PC-9 (cell line): ENCODE data around the gene PDF. TPM values are rescaled to one million over a fixed set of nuclear protein-coding genes. Genes with fewer than 3 reads are reported as not detected.

ENCODE experiments used
- BruUV-seq: library from RNA; stranded (reverse); fragments of 400-500 nt; replicated peaks from 2 replicates; lab custom pipeline; 2021; lab: Mats Ljungman, UMichigan
- CTCF ChIA-PET: fragments of 300-600 bp; sonication (Branson Sonifier 250); formaldehyde crosslinking; loops from one replicate; lab custom pipeline; 2022; ENCODE audit warnings: antibody characterized with exemption; lab: Charles Lee
- POLR2A ChIA-PET: fragments of 300-600 bp; sonication (Branson Sonifier 250); formaldehyde crosslinking; loops from one replicate; lab custom pipeline; 2022; ENCODE audit warnings: antibody characterized with exemption; ENCODE audit not compliant: unreplicated experiment; lab: Charles Lee
- DNase-seq, 2 experiments: peaks; one replicate each; pipeline versions ENCODE4 v3.0.0 to v3.0.0-alpha.2; 2015 to 2022; ENCODE audit warnings: mixed read lengths in 1 of 2
- H2AFZ ChIP-seq: fragments of 200-600 bp; sonication (generic); 2 replicates; pipeline ENCODE4 v1.8.1; 2017; ENCODE audit warnings: antibody characterized with exemption
- H3F3A ChIP-seq: fragments of 200-600 bp; sonication (generic); 2 replicates; pipeline ENCODE4 v1.8.1; 2017; ENCODE audit warnings: antibody characterized with exemption, mild to moderate bottlenecking, low read depth; ENCODE audit not compliant: insufficient read depth
- H3K27ac ChIP-seq: fragments of 200-600 bp; sonication (generic); 2 replicates; pipeline ENCODE4 v1.6.1; 2016; ENCODE audit warnings: mixed run types
- H3K27me3 ChIP-seq: fragments of 200-600 bp; sonication (generic); 2 replicates; pipeline ENCODE4 v1.6.1; 2016; ENCODE audit warnings: low read depth, mixed run types; ENCODE audit not compliant: insufficient read depth
- H3K36me3 ChIP-seq: fragments of 200-600 bp; sonication (generic); 2 replicates; pipeline ENCODE4 v1.6.1; 2016; ENCODE audit warnings: low read depth, mixed run types
- H3K4me1 ChIP-seq: fragments of 200-600 bp; sonication (generic); replicated peaks from 2 replicates; pipeline ENCODE4 v1.6.1; 2016; ENCODE audit warnings: mixed run types; ENCODE audit not compliant: insufficient read depth
- H3K4me2 ChIP-seq: fragments of 200-600 bp; sonication (generic); 2 replicates; pipeline ENCODE4 v1.6.1; 2017; ENCODE audit warnings: mixed run types
- H3K4me3 ChIP-seq: fragments of 200-600 bp; sonication (generic); 2 replicates; pipeline ENCODE4 v1.6.1; 2016; ENCODE audit warnings: mixed run types
- H3K79me2 ChIP-seq: fragments of 200-600 bp; sonication (generic); 2 replicates; pipeline ENCODE4 v1.6.1; 2017; ENCODE audit warnings: low read depth, mixed run types
- H3K9me2 ChIP-seq: fragments of 200-600 bp; sonication (generic); 2 replicates; pipeline ENCODE4 v1.8.1; 2017; ENCODE audit warnings: mild to moderate bottlenecking; ENCODE audit not compliant: insufficient read depth
- H3K9me3 ChIP-seq: fragments of 200-600 bp; sonication (generic); 2 replicates; pipeline ENCODE4 v1.8.1; 2016; ENCODE audit warnings: low read depth; ENCODE audit not compliant: insufficient read depth
- H4K20me1 ChIP-seq: fragments of 200-600 bp; sonication (generic); 2 replicates; pipeline ENCODE4 v1.8.1; 2017; ENCODE audit not compliant: insufficient read depth
- CTCF ChIP-seq: fragments of 200-600 bp; sonication (generic); conservative IDR thresholded peaks from 2 replicates; pipeline ENCODE4 v1.6.1; 2017; ENCODE audit warnings: mixed run types, antibody characterized with exemption, mild to moderate bottlenecking, moderate library complexity
- EZH2 ChIP-seq: fragments of 200-600 bp; sonication (generic); IDR thresholded peaks from 2 replicates; pipeline ENCODE4 v1.8.0; 2017; ENCODE audit warnings: antibody characterized with exemption, low read depth
- intact Hi-C: fragments of 100-400 bp; cut with micrococcal nuclease; formaldehyde crosslinking; loops from one replicate; pipeline ENCODE4 v1.10.0; 2022; ENCODE audit not compliant: unreplicated experiment
- total RNA-seq: library from RNA; stranded (reverse); gene quantifications from 2 replicates; pipeline ENCODE4 v1.2.3, GENCODE V29; 2021

Gene PDF
- total RNA-seq, 1 experiment from 2014 or later: 16.7 TPM

GRCh38 chr16:69318177-69318910, 12.0 kb downstream of the PDF start:
- Histone ChIP-seq H3K36me3 (peaks cover 8% of the 10 kb centered on the region), H3F3A (peaks cover 13% of the 10 kb centered on the region; the same call in 1 of the 2 replicates), H3K9me2 (no peaks in the 10 kb centered on the region), H3K4me1 (no peaks in the 10 kb centered on the region), H3K27ac (no peak overlapping the region), H2AFZ (no peak overlapping the region), H3K4me3 (no peak overlapping the region), H4K20me1 (peaks cover 22% of the 10 kb centered on the region), H3K79me2 (peaks cover 25% of the 10 kb centered on the region), H3K9me3 (no peaks in the 10 kb centered on the region), H3K27me3 (no peaks in the 10 kb centered on the region), H3K4me2 (no peak overlapping the region)
- ChIA-PET CTCF (no interaction called here), POLR2A (interaction anchor here (0.6 kb wide), 1 partner anchor 23 kb away, joined by 4 read pairs; no protein-coding TSS in a partner anchor)
- BruUV-seq: no TSS peak
- DNase-seq: no peak
- TF ChIP-seq EZH2 (no peak), CTCF (no peak)
- intact Hi-C loops: no loop called here

GRCh38 chr16:69316595-69317034, 13.8 kb downstream of the PDF start:
- ChIA-PET CTCF (no interaction called here), POLR2A (no interaction called here)
- Histone ChIP-seq H2AFZ (no peak overlapping the region), H3F3A (peaks cover 16% of the 10 kb centered on the region; the same call in 1 of the 2 replicates), H3K4me3 (no peak overlapping the region), H3K36me3 (peaks cover 9% of the 10 kb centered on the region), H3K9me2 (no peaks in the 10 kb centered on the region), H3K4me1 (peaks cover 8% of the 10 kb centered on the region; the same call in 1 of the 2 replicates), H4K20me1 (peaks cover 21% of the 10 kb centered on the region), H3K4me2 (no peak overlapping the region), H3K79me2 (peaks cover 31% of the 10 kb centered on the region), H3K27ac (no peak overlapping the region), H3K27me3 (no peaks in the 10 kb centered on the region), H3K9me3 (no peaks in the 10 kb centered on the region)
- intact Hi-C loops: no loop called here
- BruUV-seq: no TSS peak
- no peak for DNase-seq
- TF ChIP-seq EZH2 (no peak), CTCF (no peak)

GRCh38 chr16:69315486-69316311, 14.7 kb downstream of the PDF start:
- CTCF ChIA-PET: no interaction called here
- TF ChIP-seq EZH2 (no peak), CTCF (no peak)
- H3K4me1 ChIP-seq: peaks cover 8% of the 10 kb centered on the region

More at GRCh38 chr16:69315486-69316311, 14.7 kb downstream of the PDF start:
- H3F3A ChIP-seq: peaks cover 12% of the 10 kb centered on the region; the same call in 1 of the 2 replicates
- no peak overlapping the region for H2AFZ ChIP-seq
- H3K4me2 ChIP-seq: no peak overlapping the region
- peaks cover 34% of the 10 kb centered on the region for H3K79me2 ChIP-seq
- no peaks in the 10 kb centered on the region for H3K9me3 ChIP-seq
- no peaks in the 10 kb centered on the region for H3K27me3 ChIP-seq
- H4K20me1 ChIP-seq: peaks cover 21% of the 10 kb centered on the region
- H3K27ac ChIP-seq: no peak overlapping the region
- H3K9me2 ChIP-seq: no peaks in the 10 kb centered on the region
- intact Hi-C loops: no loop called here
- BruUV-seq: no TSS peak
- peaks cover 9% of the 10 kb centered on the region for H3K36me3 ChIP-seq
- POLR2A ChIA-PET: no interaction called here
- no peak for DNase-seq
- no peak overlapping the region for H3K4me3 ChIP-seq
